ENCODE results near the gene OSBPL2.

OSBPL2 gene

DNA sequence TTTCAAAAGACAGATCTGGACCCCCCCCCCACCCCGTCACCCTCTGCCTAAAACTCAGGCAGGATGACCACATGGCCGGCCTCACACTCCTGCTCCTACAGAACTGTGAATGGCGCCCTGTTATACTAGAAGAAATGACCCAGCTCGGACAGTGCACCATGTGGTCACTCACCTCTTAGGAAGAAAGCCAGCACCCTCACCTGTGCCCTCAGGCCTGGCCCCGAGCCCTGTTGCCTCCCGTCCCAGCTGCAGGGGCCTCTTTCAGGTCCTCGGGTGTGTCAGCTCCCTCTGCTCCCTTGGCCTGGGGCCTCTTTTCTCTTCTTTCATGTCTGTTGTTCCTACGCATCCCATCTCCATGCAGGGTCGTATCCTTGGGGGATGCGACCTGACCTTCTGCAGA lies 23.7 kb downstream of the OSBPL2 start:
- no peak for DNase-seq

DNA sequence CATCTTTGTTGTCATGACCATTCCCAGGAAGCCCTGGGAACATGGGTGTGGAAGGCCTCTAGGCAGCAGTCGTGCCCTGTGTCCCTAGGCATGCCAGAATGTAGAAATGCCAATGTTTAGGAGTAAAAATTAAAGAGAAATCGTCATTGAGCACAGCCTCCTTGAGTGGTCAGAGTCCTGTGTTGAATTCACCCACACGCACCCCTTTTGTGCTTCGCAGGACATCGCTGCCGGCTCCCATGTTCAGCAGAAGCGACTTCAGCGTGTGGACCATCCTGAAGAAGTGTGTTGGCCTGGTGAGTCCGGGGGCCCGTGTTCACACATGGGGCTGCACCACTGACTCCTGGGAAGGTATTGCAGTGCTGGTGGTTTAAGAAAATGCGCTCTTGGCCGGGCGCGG lies 25.1 kb downstream of the OSBPL2 start:
- DNase-seq = no peak

DNA sequence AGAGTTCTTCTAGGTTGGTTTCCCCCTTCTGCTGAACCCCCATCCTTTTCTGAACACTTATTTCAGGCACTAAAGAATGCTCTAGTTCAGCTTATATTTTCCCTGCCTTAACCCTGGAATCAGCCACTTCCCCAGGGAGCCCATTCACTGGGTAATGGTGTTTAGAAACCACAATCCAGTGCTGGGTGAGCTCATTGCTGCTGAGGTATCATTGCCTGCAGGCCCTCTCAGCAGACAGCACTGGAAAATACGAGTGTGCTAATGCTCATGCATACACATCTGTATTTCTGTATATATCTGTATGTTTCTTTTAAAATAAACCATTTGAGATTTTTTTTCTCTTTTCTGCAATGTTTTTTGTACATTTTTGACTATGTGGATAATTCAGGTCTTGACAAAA lies 27.0 kb downstream of the OSBPL2 start:
- DNase-seq = no peak

DNA sequence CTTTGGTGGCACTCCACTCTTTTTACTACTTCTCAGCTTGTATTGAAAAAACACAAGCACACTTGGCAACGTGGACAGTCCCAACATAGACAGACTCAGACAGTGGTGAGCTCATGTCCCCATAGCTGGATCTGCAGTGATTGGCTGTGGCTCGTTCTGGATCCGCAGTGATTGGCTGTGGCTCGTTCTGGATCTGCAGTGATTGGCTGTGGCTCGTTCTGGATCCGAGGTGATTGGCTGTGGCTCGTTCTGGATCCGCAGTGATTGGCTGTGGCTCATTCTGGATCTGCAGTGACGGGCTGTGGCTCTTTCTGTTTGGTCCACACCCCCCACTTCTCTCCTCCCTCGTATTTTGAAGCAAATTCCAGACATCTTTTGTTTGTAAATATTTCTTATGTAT lies 28.0 kb downstream of the OSBPL2 start:
- no peak for DNase-seq

DNA sequence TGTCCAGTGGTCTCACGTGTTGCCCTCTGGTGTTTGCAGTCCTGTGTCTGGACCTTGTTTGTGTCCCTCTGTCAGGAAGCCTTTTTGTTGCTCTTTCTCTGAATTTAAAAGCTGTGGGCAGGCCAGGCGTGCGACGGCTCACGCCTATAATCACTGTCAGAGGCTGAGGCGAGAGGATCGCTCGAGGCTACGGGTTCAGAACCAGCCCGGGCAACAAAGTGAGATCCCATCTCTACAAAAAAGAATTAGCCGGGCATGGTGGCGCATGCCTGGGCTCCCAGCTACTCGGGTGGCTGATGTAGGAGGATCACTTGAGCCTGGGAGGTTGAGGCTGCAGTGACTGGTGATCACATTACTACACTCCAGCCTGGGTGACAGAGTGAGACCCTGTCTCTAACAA lies 28.5 kb downstream of the OSBPL2 start:
- no peak for DNase-seq

DNA sequence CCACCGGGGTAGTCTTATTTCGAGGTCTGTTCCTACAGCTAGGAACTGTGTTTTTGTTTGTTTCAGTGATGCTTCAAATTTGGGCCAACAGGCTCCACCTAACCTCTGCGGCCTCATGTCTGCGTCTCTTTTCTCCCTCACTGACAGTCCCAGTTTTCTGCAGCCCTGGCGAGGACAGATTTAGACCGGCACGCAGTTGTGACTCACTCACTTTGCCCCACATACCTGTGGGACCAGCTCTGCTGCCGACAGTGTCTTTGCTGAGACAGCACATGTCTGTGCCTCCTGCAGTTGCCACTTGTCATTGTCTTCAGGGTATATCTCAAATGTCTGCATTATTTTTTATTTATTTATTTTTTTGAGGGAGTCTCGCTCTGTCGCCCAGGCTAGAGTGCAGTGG lies 29.2 kb downstream of the OSBPL2 start:
- no peak for DNase-seq

DNA sequence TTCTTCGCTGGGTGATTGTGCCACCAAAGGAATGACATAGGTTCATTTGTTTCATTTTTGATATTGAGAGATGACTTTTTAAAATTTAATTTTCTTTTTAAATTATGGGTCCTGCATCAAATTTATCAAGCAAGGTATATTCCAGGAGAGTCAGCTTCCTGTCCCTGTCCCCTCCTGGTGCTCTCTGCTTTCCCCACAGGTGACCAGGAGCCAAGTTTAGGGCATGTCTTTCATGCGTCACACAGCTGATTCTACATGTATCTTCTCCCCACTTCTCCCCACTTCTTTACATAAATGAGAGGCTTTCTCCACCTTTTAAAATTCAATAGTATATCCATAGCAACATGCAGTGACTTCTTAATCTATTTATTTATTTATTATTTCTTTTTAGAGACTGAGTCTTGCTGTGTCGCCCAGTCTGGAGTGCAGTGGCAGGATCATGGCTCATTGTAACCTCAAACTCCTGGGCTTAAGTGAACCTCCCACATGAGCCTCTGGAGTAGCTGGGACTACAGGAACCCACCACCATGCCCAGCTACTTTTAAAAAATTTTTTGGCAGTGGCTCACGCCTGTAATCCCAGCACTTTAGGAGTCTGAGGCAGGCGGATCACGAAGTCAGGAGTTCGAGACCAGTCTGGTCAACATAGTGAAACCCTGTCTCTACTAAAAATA lies 30.0 kb downstream of the OSBPL2 start:
- DNase-seq = no peak

DNA sequence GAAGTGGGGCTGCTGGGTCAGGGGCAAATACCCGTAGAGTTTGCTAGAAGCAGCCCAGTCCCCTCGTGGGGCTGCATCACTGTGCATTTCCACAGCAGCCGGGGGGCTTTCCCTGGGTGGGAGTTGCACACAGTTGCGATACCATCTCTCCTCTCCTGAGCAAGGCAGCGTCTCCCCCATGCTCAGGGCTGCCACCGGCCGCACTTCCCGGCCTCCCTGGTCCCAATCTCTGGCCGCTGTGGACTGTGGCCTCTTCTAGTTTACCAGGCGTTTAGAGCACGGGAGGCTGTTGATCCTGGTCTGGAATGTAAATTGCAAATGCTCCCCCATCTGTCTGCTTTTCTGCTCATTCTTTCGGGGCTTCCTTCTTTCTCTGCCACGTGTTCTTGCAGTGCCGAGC lies 31.1 kb downstream of the OSBPL2 start:
- no peak for DNase-seq

DNA sequence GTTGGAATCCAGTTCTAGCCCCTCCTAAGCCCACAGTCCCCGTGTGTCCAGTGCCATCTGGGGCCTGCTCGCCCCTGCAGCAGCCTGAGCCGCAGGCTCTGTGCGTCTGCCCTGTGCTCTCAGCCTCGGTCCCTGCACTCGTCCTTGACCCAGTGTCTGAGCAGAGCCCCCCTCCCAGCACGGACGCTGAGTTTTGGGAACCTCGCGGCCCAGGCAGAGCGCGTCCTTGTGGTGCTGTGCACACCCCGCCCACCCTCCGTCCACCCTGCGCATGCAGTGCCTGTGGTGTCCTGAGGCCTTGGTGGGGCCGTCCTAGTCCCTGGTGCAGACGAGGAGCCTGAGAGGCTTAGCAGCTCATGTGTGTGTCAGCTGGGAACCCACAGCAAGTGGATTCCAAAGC lies 31.6 kb downstream of the OSBPL2 start:
- no peak for DNase-seq

DNA sequence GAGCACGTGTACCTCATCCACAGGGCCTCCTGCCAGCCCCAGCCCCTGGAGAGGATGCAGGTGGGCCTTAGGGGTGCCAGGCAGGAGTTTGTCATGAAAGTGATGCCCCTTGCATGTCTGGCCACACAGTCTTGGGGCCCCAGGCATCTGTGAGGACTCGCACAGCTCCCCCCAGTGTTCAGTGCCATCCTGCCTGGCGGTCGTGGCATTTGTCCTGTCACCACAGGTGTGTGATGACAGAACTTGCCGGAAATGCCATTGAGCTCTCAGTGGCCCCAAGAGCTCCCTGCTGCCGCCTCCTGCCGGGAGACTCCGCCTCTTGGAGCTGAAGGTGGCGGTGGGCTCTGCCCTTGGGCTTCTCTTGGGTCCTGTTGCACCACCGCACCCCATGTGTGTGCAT lies 33.9 kb downstream of the OSBPL2 start:
- no peak for DNase-seq

DNA sequence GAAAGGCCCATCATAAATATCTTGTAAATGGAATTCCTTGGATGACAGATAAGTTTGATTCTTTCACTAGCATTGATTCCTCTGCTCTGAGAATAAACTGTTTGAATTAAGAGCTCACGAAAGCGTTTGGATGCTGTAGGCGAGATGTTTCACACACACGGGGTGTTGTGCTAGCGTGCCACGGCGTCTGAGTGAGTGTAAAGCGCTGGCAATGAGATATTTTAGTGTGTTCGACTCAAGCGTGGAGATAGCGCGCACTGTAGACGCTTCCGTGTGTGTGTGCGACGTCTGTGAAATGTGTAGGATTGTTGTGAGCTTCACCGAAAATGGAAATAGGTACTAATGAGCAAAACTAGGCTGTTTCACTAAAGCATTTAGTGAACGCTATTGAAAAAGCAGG lies 35.1 kb downstream of the OSBPL2 start:
- DNase-seq = no peak

DNA sequence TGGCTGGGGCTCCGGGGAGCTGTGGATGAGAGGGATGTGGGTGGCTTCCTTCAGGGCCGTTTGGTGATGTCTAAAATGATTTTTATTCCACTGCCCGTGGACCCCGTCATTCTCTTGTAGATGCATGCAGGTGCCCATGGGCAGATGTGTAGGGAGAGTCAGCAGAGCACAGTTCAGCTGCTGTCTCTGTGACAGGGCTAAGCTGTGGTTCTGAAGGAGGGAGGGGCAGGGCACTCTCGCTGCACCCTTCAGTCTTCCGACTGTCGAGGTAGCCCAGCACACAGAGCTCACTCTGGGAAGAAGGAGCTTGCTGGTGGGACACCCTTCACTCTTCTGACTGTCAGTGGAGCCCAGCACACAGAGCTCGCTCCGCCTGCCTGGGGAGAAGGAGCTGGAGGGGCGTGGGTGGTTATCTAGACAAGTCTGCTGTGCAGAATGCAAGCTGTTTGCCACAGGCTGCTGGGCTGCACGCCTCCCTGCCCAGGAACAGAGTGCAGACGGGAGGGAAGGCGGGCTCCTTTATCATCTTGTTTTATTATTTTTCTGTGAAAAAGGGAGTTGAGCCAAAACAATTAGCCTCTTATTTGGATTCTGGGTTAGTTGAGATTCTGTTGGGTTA lies 36.1 kb downstream of the OSBPL2 start:
- DNase-seq = no peak

DNA sequence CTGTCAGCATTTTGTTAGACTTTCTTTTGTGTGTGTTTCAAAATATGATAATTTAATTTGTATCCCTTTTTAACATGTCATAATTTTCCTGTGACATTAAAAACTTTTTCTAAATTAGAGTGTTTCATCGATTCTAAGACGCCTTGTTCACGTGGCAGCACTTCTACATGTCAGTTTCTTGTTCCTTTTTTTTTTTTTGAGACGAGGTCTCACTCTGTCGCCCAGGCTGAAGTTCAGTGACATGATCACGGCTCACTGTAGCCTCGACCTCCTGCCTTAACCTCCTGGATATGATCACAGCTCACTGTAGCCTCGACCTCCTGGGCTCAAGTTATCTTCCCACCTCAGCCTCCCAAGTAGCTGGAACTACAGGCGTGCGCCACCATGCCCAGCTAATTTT lies 36.9 kb downstream of the OSBPL2 start:
- no peak for DNase-seq

DNA sequence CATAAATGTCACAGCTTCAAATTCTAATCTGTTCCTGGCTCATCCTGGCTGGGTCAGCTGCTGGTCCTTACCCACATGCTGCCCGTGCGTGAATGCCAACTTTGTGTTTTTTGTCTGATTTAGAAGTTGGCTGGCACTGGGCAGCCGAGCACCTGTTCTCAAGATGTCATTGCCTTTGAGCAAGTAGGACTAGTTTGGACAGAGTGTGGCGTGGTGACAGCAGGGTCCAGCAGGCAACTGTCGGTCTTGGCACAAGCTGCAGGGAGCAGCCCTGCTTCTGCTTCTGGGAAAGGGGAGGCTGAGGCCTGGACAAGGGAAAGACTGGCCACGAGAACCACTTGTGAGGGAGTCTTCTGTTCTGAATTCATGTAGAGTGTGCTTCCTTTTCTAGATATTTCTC lies 38.1 kb downstream of the OSBPL2 start:
- DNase-seq = no peak

DNA sequence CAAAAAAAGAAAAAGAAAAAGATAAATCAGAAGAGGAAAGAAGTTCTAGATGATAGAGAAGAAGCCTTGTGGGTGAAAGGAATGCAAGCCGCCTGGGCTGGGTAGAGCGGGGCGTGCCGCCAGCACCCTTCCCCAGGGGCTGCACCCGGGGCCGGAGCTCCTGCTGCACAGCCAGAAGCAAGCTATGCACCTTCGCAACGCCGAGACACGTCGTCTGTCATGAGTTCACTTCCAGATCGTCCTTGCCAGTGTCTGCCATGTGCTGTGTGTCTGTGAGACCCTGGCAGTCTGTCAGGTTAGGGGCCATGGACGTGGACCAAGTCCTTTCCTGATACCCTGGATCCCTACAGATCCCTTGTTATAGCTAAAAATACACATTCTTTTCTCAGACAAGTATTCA lies 38.9 kb downstream of the OSBPL2 start:
- no peak for DNase-seq

DNA sequence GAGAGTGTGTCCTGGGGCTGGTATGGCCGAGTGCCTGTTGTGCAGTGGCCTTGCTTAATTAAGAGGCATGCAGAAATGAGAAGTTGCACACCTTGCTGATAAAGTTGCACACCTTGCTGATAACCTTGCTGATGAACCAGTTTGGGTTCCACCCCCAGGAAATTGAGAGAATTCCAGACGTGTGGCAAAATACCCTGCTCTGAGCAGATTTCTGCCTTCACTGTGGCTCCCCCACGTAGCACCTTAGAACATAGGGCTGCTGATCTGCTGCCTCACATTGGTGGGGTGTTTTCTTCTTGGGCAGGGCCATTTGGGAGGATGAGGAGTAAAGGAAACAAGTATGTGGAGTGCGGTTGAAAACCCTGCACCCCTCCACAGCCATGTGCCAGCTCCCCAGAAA lies 42.0 kb downstream of the OSBPL2 start:
- no peak for DNase-seq

DNA sequence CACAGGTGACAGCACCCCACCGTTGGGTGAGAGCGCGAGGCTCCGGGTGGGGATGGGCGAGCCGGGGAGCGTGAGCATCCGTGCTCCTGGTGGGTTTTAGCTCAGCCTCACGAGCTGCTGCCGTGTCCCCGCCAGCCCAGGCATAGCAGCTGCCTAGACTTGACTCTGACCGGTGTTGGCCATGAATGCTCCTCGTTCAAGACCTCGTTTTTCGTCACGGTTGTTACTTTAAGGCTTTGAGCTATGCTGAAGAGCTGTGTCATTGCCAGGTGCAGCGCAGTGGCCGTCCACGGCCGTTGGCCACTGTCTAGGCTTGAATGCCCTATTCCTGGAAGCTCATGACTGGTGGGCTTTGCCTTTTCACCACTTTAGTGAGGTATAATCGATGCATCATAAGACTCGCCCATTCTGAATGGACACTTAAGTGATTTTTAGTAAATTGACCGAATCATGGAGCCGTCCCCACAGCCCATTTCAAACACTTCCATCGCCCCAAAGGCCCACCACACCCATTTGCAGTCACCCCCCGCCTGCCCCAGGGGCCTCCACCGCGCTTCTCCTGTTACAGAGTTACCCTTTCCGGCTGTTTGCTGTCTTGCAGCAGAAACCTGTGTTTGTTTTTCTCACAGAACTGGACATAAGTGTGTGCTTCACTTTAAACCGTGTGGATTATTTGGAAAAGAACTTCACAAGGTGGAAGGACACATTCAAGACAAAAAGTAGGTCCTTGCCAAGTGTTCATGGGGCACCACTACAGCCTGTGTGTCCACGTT lies 43.0 kb downstream of the OSBPL2 start:
- DNase-seq = no peak

DNA sequence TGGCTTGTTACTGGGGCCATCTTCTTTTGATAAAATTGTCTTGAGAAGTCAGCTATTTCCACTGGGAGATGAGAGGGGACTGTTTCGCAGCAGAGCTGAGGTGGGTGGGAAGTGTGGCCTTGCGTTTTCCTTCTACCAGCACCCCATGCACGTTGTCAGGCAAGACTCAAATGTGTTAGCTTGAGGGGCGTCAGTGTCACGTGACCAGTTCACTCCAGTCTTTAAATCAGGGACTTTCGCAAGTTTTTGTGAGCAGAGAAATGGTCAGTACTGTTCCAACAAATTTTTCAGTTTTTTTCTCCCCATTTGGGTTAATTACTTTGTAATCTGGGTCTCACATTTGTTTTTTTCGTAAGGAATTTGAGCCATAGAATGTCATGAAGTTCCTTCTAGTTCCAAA lies 43.8 kb downstream of the OSBPL2 start:
- DNase-seq = no peak

DNA sequence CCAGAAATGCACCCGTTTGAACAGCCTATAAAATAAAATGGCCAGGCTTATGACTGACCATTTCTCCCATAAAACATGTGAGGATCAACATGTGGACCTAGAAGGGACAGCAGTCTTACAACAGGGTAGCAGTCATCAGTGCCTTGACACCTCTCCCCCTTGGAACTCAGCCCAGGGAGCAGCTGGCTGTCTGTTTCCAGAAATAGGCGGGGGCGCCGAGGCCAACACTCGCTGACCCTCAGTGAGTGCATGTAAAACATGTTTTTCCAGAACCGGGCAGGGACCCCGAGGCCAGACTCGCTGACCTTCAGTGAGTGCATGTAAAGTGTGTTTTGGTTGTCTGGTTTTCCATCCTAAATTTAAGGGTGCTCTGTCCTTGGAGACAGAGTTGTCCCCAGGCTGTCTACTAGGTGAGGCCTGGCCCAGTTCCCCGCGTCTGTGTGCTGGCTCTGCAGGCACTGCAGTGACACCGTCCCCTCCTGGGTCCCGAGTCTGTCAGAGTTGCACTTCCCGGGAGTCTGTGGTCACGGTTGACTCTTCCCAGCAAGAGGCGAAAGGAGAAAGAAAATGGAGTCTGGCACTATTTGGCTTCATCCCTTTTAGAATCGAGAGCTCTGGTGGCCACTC lies 44.7 kb downstream of the OSBPL2 start:
- DNase-seq = no peak

DNA sequence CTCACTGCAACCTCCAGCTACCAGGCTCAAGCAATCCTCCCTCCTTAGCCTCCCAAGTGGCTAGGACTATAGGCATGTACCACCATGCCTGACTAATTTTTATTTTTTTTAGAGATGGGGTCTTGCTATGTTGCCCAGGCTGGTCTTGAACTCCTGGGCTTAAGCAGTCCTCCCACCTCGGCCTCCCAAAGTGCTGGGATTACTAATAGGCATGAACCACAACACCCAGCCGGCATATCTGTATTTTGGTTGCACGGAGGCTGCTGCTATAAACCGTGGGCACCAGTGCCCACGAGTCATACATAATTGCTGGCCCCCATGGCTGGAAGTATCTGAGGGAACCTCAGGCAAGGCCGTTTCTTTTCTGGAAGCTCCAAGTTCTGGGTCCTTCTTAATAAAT lies 46.1 kb downstream of the OSBPL2 start:
- DNase-seq = no peak

DNA sequence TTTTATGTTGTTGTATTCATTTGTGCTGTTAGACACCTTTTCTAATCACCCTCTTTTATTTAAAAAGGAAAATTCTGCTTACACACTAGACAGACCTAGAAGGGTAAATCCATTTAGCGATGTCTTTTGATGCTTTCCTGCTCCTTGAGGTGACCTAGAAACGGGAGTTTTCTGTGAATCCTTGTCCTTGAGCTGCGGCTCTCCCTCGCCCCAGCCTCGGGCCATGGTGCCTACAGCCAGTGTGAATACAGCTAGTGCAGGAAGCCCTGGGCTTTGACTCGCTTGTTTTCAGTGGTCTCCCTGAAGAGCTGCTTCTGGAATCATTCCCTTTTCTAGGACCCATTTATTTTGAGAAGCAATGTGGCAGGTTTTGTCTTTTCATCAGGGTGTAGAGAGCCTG lies 46.8 kb downstream of the OSBPL2 start:
- DNase-seq = no peak

DNA sequence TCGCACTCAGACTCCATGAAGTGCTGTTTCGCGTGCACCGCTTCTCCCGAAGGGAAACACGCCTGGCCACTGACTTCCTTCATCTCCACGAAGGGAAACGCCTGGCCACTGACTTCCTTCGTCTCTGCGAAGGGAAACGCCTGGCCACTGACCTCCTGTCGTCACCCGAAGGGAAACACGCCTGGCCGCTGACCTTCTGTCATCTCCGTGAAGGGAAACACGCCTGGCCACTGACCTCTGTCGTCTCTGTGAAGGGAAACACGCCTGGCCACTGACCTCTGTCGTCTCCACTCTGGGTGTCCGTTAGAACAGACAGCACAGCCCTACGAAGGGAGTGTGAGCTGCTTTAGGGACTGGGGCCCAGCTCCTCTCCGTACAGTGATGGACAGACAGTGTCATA lies 47.4 kb downstream of the OSBPL2 start:
- DNase-seq = no peak

DNA sequence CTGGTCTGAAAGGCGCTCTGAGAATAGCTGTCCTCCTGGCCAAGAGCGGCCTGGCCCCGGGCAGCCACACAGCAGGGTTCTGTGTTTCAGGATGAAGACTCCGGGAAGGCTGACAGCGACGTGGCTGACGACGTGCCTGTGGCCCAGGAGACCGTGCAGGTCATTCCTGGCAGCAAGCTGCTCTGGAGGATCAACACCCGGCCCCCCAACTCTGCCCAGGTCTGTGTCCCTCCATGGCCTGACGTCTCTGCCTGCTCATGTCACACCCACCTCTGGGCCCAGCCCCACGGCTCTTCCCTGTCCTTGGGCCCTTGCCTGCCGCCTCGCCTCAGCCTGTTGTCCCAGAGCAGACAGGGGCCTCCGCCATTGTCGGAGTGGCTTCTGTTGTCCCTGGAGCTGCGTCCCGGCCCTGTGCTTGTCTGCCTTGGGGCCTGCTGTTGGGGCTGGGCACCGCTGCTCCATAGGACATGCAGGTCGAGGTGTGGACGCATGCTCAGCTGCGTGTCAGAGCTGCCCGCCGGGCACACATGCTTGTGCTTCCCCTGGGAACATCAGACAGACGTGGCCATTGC lies 48.3 kb downstream of the OSBPL2 start:
- no peak for DNase-seq

DNA sequence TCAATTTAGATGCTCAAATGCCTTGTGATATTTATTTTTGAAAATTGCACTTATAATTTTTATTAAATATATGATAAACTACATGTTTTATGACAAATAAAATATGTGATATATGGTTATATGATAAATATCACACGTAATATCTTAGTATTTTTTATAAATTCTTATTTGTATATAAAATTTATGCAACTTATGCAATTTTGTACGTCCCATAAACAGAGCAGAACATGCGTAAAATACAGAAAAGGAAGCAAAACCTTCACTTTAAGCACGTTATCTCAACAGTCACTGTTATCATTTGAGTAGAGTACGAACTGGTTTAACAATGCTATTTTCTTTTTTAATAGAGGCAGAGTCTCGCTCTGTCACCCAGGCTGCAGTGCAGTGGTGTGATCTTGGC lies 48.8 kb downstream of the OSBPL2 start:
- no peak for DNase-seq

Data from activated CD8-positive, alpha-beta memory T cell treated with anti-CD3 and anti-CD28 coated beads for 24 hours (primary cell).